Activated naive CD4-positive, alpha-beta T cell treated with anti-CD3 and anti-CD28 coated beads, Interleukin-2, amount 50 U/mL, for 24 hours (primary cell): ENCODE results near the gene RHOU.

Source experiments
- H3K27ac Mint-ChIP-seq: one replicate; pipeline ENCODE4 v1.8.0; 2021; ENCODE audit warnings: mild to moderate bottlenecking, mixed read lengths
- H3K27me3 Mint-ChIP-seq: one replicate; pipeline ENCODE4 v1.8.0; 2021; ENCODE audit warnings: mixed read lengths
- H3K36me3 Mint-ChIP-seq: one replicate; pipeline ENCODE4 v1.8.0; 2021; ENCODE audit warnings: mixed read lengths
- H3K4me1 Mint-ChIP-seq: one replicate; pipeline ENCODE4 v1.8.0; 2021; ENCODE audit warnings: mixed read lengths
- H3K4me3 Mint-ChIP-seq: one replicate; pipeline ENCODE4 v1.8.0; 2021; ENCODE audit warnings: mild to moderate bottlenecking, mixed read lengths
- H3K9me3 Mint-ChIP-seq: one replicate; pipeline ENCODE4 v1.8.0; 2021; ENCODE audit warnings: mixed read lengths

Gene RHOU

GRCh38 chr1:228782662-228783417 lies 47.6 kb downstream of the RHOU start:
- no peaks in the 10 kb centered on the region for H3K36me3 Mint-ChIP-seq
- no peaks in the 10 kb centered on the region for H3K4me1 Mint-ChIP-seq
- H3K27me3 Mint-ChIP-seq, result no peaks in the 10 kb centered on the region
- H3K9me3 Mint-ChIP-seq, result no peaks in the 10 kb centered on the region
- no peak overlapping the region for H3K4me3 Mint-ChIP-seq
- H3K27ac Mint-ChIP-seq, result no peak overlapping the region

- H3K27me3 Mint-ChIP-seq, result no peaks in the 10 kb centered on the region
- H3K27ac Mint-ChIP-seq, result no peak overlapping the region
- H3K4me1 Mint-ChIP-seq, result no peaks in the 10 kb centered on the region
- H3K9me3 Mint-ChIP-seq, result no peaks in the 10 kb centered on the region
- H3K4me3 Mint-ChIP-seq, result no peak overlapping the region
- H3K36me3 Mint-ChIP-seq, result no peaks in the 10 kb centered on the region
These were observed 48.2 kb downstream of the RHOU start for GRCh38 chr1:228783418-228784040.

- no peaks in the 10 kb centered on the region for H3K27me3 Mint-ChIP-seq
- no peak overlapping the region for H3K4me3 Mint-ChIP-seq
- no peaks in the 10 kb centered on the region for H3K36me3 Mint-ChIP-seq
- H3K4me1 Mint-ChIP-seq, result no peaks in the 10 kb centered on the region
- no peak overlapping the region for H3K27ac Mint-ChIP-seq
- no peaks in the 10 kb centered on the region for H3K9me3 Mint-ChIP-seq
These were observed 48.9 kb downstream of the RHOU start for GRCh38 chr1:228784181-228784580.

DNA sequence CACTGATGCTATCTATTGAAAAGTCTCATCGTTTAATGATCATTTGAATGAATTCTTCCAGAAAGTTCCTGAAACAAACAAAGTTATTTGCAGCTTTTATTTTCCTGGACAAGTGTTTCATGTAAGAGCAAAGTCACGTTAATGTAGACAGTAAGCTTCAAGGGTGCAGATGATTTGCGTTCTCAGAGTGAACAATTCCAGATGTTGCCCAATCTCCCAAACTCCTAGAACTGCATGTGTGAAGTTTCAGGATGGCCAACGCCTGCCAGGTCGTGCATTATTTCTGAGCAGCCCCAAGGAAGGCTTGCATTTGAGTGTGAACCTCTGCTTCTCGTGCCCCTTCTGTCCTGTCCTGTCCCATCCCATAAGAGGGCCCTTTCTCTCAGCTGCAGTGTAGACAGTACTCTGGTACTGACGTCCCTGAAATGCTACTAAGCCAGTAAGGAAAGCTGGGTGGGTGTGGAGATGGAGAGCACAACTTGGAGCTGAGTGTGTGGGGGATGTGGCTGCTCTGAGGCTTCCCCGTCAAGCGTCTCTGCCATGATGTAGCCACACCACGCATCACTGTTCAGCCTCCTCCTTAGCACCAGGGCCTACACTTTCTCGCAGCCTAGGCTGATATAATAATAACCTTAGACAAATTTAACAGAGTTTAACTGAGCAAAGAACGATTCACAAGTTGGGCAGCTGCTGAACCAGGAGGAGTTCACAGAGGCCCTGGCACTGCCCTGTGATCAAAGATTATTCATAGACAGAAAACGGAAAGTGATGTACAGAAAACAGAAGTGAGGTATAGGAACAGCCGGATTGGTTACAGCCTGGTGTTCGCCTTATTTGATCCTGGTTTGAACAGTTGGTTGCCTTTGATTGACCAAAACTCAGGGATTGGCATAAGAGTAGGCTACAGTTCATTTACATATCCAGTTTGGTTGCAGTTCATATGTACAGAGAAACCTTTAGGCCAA lies 50.4 kb downstream of the RHOU start:
- no peaks in the 10 kb centered on the region for H3K36me3 Mint-ChIP-seq
- H3K27me3 Mint-ChIP-seq, result no peaks in the 10 kb centered on the region
- H3K4me1 Mint-ChIP-seq, result peaks cover 2% of the 10 kb centered on the region
- H3K4me3 Mint-ChIP-seq, result no peak overlapping the region
- no peaks in the 10 kb centered on the region for H3K9me3 Mint-ChIP-seq
- H3K27ac Mint-ChIP-seq, result no peak overlapping the region

GRCh38 chr1:228786361-228787129 lies 51.3 kb downstream of the RHOU start:
- H3K36me3 Mint-ChIP-seq, result no peaks in the 10 kb centered on the region
- no peaks in the 10 kb centered on the region for H3K9me3 Mint-ChIP-seq
- H3K4me1 Mint-ChIP-seq, result peaks cover 8% of the 10 kb centered on the region
- H3K4me3 Mint-ChIP-seq, result no peak overlapping the region
- H3K27me3 Mint-ChIP-seq, result no peaks in the 10 kb centered on the region
- no peak overlapping the region for H3K27ac Mint-ChIP-seq

DNA sequence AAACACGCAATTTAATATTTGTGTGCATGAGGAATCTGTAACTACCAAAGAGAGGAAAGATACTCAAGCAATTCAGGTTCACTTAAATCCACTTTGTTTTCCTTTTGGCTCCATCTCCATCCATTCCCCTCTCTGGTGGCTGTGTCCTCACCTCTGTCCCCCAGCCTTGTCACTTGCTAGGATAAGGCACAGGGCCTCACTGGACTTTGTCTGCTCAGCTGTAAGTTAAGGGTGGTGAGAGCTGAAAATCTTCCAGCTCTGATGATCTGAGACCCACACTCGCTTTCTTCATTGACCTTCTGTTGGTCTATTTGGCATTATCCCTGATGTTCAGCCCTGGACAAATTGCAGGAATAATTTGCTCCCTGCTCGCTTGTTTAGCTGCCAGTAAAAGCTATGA lies 56.5 kb downstream of the RHOU start:
- H3K9me3 Mint-ChIP-seq, result no peaks in the 10 kb centered on the region
- no peaks in the 10 kb centered on the region for H3K36me3 Mint-ChIP-seq
- H3K4me1 Mint-ChIP-seq, result peaks cover 8% of the 10 kb centered on the region
- H3K27ac Mint-ChIP-seq, result no peak overlapping the region
- H3K4me3 Mint-ChIP-seq, result no peak overlapping the region
- H3K27me3 Mint-ChIP-seq, result no peaks in the 10 kb centered on the region

DNA sequence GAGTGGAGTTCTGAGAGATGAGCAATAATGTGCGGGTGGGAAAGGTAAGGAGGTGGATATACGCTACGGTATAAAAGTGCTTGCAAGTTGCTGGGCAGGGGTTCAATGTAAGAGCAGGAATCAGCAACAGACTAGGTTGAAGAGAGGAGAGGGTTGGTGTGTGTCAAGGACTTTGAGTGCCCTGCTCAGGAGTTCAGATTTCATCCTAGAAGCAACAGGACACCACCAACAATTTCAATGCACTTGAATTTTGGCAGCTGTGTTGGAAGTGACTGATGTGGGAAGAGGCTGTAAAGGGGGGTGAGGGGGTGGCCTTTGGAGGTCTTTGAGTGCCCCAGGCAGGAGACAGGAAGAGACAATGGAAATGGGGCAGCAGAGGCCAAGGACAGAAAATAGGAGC lies 57.3 kb downstream of the RHOU start:
- peaks cover 14% of the 10 kb centered on the region for H3K4me1 Mint-ChIP-seq

DNA sequence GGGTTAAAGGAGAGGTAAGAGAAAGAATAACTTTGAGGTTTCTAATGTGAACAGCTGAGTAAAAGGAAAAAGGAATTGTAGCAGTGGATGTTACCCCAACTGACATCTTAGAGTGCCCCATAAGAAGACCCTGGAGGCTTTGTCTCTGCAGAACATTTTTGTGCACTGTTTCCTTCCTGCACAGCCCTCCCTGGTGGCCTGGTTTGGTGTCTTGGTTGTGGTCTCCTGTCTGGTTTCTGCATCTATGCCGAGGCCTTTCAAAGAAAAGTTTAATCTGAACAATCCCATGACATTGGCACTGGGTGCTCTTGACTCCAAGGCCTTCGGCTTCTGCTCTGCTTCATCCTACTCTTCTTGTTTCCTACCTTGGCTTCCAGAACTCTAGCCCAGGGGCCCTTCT lies 57.8 kb downstream of the RHOU start:
- H3K36me3 Mint-ChIP-seq, result peaks cover 4% of the 10 kb centered on the region
- no peak overlapping the region for H3K4me3 Mint-ChIP-seq
- peaks cover 9% of the 10 kb centered on the region for H3K9me3 Mint-ChIP-seq
- H3K27ac Mint-ChIP-seq, result no peak overlapping the region
- H3K4me1 Mint-ChIP-seq, result peaks cover 17% of the 10 kb centered on the region
- H3K27me3 Mint-ChIP-seq, result no peaks in the 10 kb centered on the region

More for the DNA sequence above, 57.3 kb downstream of the RHOU start:
- Mint-ChIP-seq H3K4me3 (no peak overlapping the region), H3K27me3 (no peaks in the 10 kb centered on the region), H3K27ac (no peak overlapping the region), H3K36me3 (peaks cover 3% of the 10 kb centered on the region), H3K9me3 (peaks cover 7% of the 10 kb centered on the region)

GRCh38 chr1:228794173-228794572 lies 58.9 kb downstream of the RHOU start:
- peaks cover 4% of the 10 kb centered on the region for H3K36me3 Mint-ChIP-seq
- no peak overlapping the region for H3K4me3 Mint-ChIP-seq
- no peak overlapping the region for H3K27ac Mint-ChIP-seq
- H3K4me1 Mint-ChIP-seq, result peaks cover 20% of the 10 kb centered on the region
- H3K9me3 Mint-ChIP-seq, result peaks cover 9% of the 10 kb centered on the region
- H3K27me3 Mint-ChIP-seq, result no peaks in the 10 kb centered on the region

DNA sequence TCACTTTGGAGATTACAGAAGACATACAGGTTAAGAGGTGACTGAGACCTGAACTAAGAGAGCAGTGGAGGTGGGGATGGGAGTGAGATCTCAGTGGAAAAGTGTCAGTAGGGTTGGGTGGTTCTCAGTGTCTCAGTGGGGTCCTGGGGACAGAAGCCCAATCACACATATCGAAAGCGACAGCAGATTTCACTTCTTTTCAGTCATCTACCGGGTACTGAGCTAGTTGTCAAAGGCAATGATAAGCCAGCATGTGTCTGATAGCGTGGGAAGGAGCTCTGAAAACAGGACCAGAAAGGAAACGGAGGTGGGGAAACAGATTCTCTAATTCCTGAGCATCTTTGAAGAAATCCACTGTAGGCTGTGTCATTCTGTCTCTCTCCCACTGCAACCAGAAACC lies 59.5 kb downstream of the RHOU start:
- Mint-ChIP-seq H3K36me3 (peaks cover 4% of the 10 kb centered on the region), H3K4me1 (peaks cover 20% of the 10 kb centered on the region), H3K4me3 (no peak overlapping the region), H3K27ac (no peak overlapping the region), H3K27me3 (no peaks in the 10 kb centered on the region), H3K9me3 (peaks cover 9% of the 10 kb centered on the region)

- H3K27ac Mint-ChIP-seq, result peak overlapping the region; percentile 48
- H3K9me3 Mint-ChIP-seq, result peaks cover 9% of the 10 kb centered on the region
- no peak overlapping the region for H3K4me3 Mint-ChIP-seq
- peaks cover 23% of the 10 kb centered on the region for H3K4me1 Mint-ChIP-seq
- H3K27me3 Mint-ChIP-seq, result no peaks in the 10 kb centered on the region
- peaks cover 4% of the 10 kb centered on the region for H3K36me3 Mint-ChIP-seq
These were observed 60.3 kb downstream of the RHOU start for GRCh38 chr1:228795596-228795995.
